Rectal smooth muscle tissue (tissue), 1 donor: Measurements from ENCODE around the gene DDIAS.

Experiments
- H3K27ac ChIP-seq: one replicate; pipeline ENCODE4 v1.7.0; 2013; ENCODE audit warnings: low read depth, low read length, inconsistent platforms
- H3K27me3 ChIP-seq: one replicate; pipeline ENCODE4 v1.7.0; 2013; ENCODE audit warnings: low read length; ENCODE audit not compliant: control insufficient read depth, insufficient read depth
- H3K36me3 ChIP-seq: one replicate; pipeline ENCODE4 v1.7.0; 2013; ENCODE audit warnings: low read length; ENCODE audit not compliant: control insufficient read depth, insufficient read depth
- H3K4me1 ChIP-seq: one replicate; pipeline ENCODE4 v1.7.0; 2013; ENCODE audit warnings: low read length; ENCODE audit not compliant: control insufficient read depth, insufficient read depth
- H3K4me3 ChIP-seq: one replicate; pipeline ENCODE4 v1.7.0; 2013; ENCODE audit warnings: low read length
- H3K9ac ChIP-seq: one replicate; pipeline ENCODE4 v1.7.0; 2013; ENCODE audit warnings: low read length

DDIAS gene

DNA sequence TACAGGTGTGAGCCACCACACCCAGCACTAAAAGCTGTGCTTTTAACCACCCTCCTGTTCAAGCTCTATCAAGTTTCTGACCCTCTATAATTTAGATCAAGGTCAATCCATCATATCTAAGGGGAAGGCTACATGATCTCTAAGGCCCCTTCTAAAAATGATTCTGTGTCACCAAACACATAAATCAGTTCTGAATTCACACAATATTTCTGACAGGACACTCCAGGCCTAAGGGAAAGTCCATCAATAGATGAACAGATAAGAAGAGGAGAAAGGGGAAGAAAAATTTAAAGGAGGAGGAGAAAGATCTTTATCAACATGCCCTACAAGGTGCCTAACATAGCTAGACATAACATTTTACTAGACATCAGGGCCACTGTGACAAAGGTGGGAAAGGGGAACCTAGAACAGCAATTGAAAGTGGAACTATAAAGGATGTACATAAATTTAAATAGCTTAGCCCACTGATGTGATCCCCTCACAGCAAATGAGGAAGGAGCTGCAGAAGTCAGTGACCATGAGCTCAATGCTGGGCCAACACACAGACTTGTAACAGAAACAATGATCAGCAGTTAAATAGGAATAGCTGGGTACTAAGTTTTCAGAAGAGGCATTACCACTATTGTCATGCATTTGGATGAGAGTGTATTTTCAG is 6.0 kb upstream of the DDIAS start:
- H3K27me3 ChIP-seq = no peaks in the 10 kb centered on the region
- H3K4me3 ChIP-seq = no peak overlapping the region
- H3K4me1 ChIP-seq = peaks cover 4% of the 10 kb centered on the region
- H3K9ac ChIP-seq = no peak overlapping the region
- no peaks in the 10 kb centered on the region for H3K36me3 ChIP-seq
- H3K27ac ChIP-seq = no peak overlapping the region

DNA sequence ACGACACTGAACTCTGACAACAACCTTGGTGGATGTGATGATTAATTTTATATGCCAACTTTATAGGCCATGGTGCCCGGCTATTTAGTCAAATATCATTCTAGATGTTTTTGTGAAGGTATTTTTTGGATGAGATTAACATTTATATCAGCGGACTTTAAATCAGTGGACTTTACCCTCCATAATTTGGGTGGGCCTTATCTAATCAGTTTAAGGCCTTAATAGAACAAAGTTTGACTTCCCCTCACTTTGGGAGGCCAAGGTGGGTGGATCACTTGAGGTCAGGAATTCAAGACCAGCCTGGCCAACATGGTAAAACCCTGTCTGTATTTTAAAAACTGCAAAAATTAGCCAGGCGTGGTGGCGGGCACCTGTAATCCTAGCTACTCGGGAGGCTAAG is 5.4 kb upstream of the DDIAS start:
- no peaks in the 10 kb centered on the region for H3K27me3 ChIP-seq
- H3K36me3 ChIP-seq = no peaks in the 10 kb centered on the region
- no peak overlapping the region for H3K27ac ChIP-seq
- H3K4me3 ChIP-seq = no peak overlapping the region
- H3K4me1 ChIP-seq = peaks cover 4% of the 10 kb centered on the region
- H3K9ac ChIP-seq = no peak overlapping the region

DNA sequence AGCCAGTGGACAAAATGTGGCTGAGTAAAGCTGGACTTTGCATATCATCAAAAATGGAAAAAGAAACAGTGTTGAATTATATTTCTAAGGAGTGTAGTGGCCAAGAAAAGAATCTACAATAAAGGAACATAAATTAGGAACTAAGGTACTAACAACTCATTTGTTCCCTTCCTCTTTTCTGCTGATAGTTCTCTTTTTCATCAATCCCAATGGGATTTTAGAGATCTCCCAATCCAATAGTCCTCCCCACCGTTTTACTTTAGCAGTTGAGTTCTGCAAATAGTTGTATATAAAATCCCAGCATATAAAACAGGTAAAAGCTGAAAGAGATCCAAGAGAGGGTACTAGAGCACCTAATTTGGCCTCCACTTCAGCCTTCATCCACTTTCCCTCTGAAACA is 3.3 kb upstream of the DDIAS start:
- H3K27me3 ChIP-seq = no peaks in the 10 kb centered on the region
- no peak overlapping the region for H3K9ac ChIP-seq
- H3K27ac ChIP-seq = no peak overlapping the region
- H3K4me1 ChIP-seq = peaks cover 7% of the 10 kb centered on the region
- H3K4me3 ChIP-seq = no peak overlapping the region
- no peaks in the 10 kb centered on the region for H3K36me3 ChIP-seq

GRCh38 chr11:82899186-82899820 is 2.2 kb upstream of the DDIAS start:
- H3K4me1 ChIP-seq = peaks cover 7% of the 10 kb centered on the region
- H3K9ac ChIP-seq = no peak overlapping the region
- no peaks in the 10 kb centered on the region for H3K36me3 ChIP-seq
- H3K4me3 ChIP-seq = peak overlapping the region; percentile 72
- no peak overlapping the region for H3K27ac ChIP-seq
- H3K27me3 ChIP-seq = no peaks in the 10 kb centered on the region

DNA sequence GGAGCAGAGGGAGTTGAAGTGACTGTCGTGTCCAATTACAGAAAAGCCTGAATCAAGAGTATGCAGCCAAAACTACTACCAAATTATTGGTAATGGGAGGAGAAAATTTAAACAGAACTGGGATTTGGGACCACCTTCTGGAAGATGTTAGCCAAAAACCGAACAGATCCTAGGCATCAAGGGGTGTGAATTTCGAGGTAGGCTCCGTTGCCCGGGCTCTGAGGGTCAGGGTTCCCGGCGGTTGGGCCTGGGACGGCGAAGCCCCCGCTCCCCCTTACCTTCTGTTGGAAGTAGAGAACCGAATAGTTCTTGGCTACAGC is 1.6 kb upstream of the DDIAS start:
- H3K9ac ChIP-seq = peak overlapping the region; percentile 69
- peak overlapping the region; percentile 69 for H3K27ac ChIP-seq
- H3K4me3 ChIP-seq = peak overlapping the region; percentile 72
- H3K27me3 ChIP-seq = no peaks in the 10 kb centered on the region
- H3K4me1 ChIP-seq = peaks cover 7% of the 10 kb centered on the region
- H3K36me3 ChIP-seq = no peaks in the 10 kb centered on the region

DNA sequence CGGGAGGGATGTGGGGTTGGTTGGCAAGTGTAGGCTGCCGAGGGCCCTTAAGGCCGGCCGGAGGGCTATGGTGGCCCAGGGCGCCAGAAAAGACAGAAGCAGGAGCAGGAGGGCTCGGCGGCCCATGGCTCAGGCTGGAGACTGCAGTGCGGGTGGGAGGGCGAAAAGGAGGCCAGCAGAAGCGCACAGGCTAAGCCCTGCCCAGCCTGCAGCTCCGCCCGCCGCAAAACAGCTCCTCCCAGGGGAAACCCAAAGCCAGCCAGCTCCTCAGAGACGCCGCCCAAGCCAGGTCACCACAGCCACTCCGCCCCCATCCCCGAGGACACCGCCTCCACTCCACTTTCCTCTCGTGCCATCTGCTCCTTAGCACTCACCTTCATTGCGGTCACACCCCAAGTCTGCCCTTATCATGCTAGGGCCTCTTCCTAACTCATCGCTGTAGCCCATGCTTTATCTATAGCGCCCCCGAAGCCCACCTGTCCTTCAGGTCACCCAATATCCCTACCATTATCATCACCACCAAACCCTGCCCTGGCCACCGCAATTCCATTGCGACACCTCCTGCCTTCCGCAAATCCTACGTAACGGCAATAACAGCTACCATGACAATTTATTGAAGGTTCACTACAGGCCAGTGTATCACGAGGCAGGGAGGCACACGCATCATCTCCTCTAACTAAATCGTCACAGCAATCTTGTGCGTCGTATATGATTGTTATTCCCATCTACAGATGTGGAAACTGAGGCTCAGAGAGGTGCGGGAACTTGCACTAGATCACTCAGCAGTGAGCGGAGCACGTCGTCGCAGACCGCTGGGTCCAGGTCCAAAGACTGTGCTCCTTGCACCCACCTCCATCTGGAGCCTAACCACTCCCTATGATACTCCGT is 1.0 kb upstream of the DDIAS start, which contains the start of gene PRCP:
PRCP (minus strand) TSS at position 154 of the 888 bp plus-strand sequence; CDS start at position 126, 28 bp downstream.
- H3K27me3 ChIP-seq = no peaks in the 10 kb centered on the region
- peak within 1 kb of the TSS; percentile 69 for H3K9ac ChIP-seq
- peak within 1 kb of the TSS; percentile 69 for H3K27ac ChIP-seq
- no peaks in the 10 kb centered on the region for H3K36me3 ChIP-seq
- H3K4me1 ChIP-seq = peaks cover 7% of the 10 kb centered on the region
- peak within 1 kb of the TSS; percentile 72 for H3K4me3 ChIP-seq

GRCh38 chr11:82901922-82902485 is 468 bp downstream of the DDIAS start:
- no peaks in the 10 kb centered on the region for H3K36me3 ChIP-seq
- H3K27ac ChIP-seq = no peak overlapping the region
- H3K4me1 ChIP-seq = peaks cover 7% of the 10 kb centered on the region
- H3K9ac ChIP-seq = no peak overlapping the region
- peak overlapping the region; percentile 72 for H3K4me3 ChIP-seq
- no peaks in the 10 kb centered on the region for H3K27me3 ChIP-seq

GRCh38 chr11:82902880-82903279 is 1.3 kb downstream of the DDIAS start:
- Histone ChIP-seq H3K9ac (no peak overlapping the region), H3K4me3 (no peak overlapping the region), H3K4me1 (peaks cover 7% of the 10 kb centered on the region), H3K36me3 (no peaks in the 10 kb centered on the region), H3K27ac (no peak overlapping the region), H3K27me3 (no peaks in the 10 kb centered on the region)

GRCh38 chr11:82903843-82904586 is 2.5 kb downstream of the DDIAS start:
- Histone ChIP-seq H3K36me3 (no peaks in the 10 kb centered on the region), H3K4me1 (peaks cover 7% of the 10 kb centered on the region), H3K27me3 (no peaks in the 10 kb centered on the region), H3K4me3 (no peak overlapping the region), H3K27ac (no peak overlapping the region), H3K9ac (no peak overlapping the region)

GRCh38 chr11:82906236-82906635 is 4.7 kb downstream of the DDIAS start:
- Histone ChIP-seq H3K4me1 (peaks cover 3% of the 10 kb centered on the region), H3K4me3 (no peak overlapping the region)

DNA sequence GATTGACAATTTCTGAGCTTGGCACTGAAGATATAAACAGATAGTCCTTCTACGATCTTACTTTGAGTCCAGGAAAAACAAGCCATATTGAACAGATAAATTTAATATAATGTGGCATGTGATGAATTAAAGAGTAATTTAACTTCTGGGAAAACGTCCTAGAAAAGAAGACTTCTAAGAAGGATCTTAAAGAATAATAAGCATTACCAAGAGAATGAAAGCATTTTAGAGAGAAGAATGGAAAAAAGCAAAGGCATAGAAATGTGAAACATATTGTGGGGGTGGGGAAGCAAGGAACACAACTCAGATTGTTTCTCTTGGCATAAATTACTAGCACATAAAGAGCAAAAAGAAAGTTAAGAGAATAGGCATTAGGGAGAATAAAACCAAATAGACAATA is 5.4 kb downstream of the DDIAS start:
- Histone ChIP-seq H3K27me3 (no peaks in the 10 kb centered on the region), H3K36me3 (peaks cover 2% of the 10 kb centered on the region), H3K9ac (no peak overlapping the region), H3K4me1 (peaks cover under 1% of the 10 kb centered on the region), H3K4me3 (no peak overlapping the region), H3K27ac (no peak overlapping the region)

More at GRCh38 chr11:82906236-82906635, 4.7 kb downstream of the DDIAS start:
- Histone ChIP-seq H3K27me3 (no peaks in the 10 kb centered on the region), H3K9ac (no peak overlapping the region), H3K27ac (no peak overlapping the region), H3K36me3 (no peaks in the 10 kb centered on the region)

- H3K27me3 ChIP-seq = no peaks in the 10 kb centered on the region
- peaks cover 2% of the 10 kb centered on the region for H3K36me3 ChIP-seq
- no peak overlapping the region for H3K9ac ChIP-seq
- no peak overlapping the region for H3K4me3 ChIP-seq
- no peak overlapping the region for H3K27ac ChIP-seq
- no peaks in the 10 kb centered on the region for H3K4me1 ChIP-seq
Observed at GRCh38 chr11:82907371-82907770, 5.8 kb downstream of the DDIAS start.
